Epidermal melanocyte (primary cell): ENCODE data around the gene STUB1.
A peak's percentile ranks its signal among the peaks of the same experiment; 100 is the strongest.

ENCODE experiments used
- DNase-seq: peaks from one replicate; pipeline ENCODE4 v3.0.0; 2011; ENCODE audit warnings: low spot score; ENCODE audit not compliant: insufficient read length

STUB1 gene

GRCh38 chr16:711548-712320, 31.5 kb downstream of the STUB1 start:
- peak; percentile 95 for DNase-seq

DNA sequence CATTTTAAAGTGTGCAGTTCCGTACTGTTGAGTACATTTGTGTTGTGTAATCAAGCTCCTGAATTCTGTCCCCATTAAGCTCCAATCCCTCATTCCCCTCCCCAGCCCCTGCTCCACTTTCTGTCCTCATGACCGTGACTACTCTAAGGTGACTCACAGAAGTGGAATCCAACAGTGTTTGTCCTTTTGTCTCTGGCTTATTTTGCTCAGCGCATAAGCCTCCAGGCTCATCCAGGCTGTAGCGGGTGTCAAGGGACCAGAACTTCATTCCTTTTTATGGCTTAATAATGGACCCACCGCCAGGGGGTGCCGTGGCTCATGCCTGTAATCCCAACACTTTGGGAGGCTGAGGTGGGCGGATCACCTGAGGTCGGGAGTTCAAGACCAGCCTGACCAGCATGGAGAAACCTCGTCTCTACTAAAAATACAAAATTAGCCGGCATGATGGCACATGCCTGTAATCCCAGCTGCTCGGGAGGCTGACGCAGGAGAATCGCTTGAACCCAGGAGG, 32.6 kb downstream of the STUB1 start:
- peak; percentile 63 for DNase-seq

DNA sequence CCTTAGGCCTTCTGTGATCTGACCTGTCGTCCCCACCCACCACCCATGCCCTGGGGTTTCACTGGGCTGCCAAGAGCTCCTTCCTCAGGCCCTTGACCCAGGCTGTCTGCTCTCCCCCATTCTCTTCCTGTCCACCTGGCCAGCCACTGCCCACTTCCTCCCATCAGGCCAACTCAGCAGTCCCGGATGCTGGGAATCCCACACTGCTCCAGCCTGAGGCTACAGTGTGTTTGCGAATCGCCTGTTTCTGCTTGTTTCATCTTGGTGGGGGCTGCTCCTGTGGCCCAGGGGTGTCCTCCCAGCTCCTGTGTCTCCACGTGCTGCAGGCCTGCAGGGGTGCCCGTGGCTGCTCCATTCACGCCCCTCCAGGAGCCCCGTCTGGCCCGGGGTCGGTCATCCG, 33.9 kb downstream of the STUB1 start:
- no peak for DNase-seq

DNA sequence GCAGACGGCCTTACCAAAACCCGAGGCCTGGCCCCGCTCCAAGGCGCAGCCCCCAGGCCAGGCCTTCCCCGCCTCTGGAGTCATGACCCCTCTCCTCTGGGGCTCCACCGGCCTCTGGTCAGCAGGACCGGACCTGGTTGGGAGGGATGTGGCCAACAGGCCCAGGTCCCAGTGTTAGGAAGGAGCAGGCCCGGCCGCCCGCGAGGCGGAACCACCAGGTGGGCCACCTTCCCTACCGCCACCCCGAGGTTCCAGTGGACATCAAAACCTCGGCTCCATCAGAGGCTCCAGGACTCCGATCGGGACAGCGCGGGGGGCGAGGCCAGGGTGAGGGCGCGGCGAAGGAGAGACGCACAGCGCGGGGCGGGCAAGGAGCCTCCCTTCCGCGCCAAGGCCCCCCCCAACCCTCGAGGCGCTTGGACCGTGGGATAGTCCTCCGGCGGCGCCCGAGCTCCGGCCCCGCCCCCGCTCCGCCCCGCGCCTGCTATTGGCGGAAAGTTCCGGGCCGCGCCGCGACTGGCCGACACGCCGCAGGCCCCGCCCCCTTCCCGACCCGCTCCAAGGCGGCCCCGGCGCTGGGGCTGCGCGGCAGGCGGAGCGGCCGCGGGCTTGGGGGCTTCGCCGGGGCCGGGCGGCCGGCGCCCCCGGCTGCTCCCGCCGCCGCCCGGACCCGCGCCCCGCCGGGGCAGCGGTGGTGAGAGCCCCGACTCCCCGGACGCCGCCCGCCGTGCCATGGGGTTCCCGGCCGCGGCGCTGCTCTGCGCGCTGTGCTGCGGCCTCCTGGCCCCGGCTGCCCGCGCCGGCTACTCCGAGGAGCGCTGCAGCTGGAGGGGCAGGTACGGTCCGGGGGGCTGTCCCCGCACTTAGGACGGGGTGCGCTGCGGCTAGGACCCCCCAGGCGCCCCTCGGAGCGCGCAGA, 34.6 kb downstream of the STUB1 start, which contains the start of gene METRN:
Gene METRN (plus strand): TSS at position 561 of the 919 bp plus-strand sequence. CDS start 172 bp downstream, at position 733.
- peak; percentile 98 for DNase-seq

GRCh38 chr16:715477-716199, 35.4 kb downstream of the STUB1 start:
- no peak for DNase-seq

GRCh38 chr16:716200-716568, 36.0 kb downstream of the STUB1 start:
- peak; percentile 91 for DNase-seq

DNA sequence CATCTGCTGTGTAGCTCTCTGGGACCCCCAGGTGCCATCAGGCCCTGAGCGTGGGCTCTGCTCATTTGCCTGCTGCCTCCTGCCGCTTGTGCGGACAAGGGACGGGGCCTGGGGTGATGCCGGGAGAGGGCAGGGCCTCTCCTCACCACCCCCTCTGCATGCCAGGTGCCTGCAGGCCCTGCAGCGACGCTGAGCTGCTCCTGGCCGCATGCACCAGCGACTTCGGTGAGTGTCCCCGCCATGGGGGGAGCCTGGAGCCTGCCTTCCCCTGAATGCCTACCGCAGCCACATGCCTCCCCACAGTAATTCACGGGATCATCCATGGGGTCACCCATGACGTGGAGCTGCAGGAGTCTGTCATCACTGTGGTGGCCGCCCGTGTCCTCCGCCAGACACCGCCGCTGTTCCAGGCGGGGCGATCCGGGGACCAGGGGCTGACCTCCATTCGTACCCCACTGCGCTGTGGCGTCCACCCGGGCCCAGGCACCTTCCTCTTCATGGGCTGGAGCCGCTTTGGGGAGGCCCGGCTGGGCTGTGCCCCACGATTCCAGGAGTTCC, 36.6 kb downstream of the STUB1 start:
- no peak for DNase-seq

DNA sequence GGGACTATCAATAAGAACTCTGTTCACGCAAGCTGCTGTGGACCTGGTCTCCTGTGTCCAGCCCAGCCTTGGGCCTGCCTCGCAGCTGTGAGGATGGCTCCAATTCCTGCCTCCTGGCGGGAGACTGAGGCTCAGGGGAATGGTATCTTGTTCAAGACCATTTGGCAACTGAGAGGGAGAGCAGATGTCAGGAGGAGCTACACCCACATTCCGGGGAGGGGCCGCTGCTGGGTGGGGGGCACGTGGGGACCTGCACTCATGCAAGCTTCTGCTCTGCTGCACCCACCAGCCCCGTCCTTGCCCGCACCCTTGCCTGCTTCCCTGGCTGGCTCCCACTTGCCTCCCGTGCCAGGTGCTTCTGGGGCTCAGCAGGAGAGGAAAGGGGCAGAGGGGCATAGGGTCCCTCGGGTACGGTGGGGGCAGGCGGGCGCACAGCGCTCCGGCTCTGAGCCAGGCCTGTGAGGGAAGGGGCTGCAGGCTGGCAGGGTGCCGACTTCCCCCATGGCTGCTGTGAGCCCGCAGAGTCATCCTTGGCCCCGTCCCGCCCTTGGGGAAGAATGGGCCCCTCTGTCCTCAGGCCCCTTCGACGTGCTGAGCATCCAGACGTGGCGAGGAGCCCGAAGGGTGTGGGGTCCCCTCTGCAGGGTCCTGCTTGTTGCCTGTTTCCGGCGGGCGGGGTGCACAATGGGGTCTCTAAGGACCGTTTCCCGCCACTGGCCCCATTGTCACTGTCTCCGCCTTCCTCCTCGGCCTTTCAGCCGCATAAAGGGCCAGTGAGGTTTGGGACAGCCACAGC, 37.4 kb downstream of the STUB1 start:
- no peak for DNase-seq

DNA sequence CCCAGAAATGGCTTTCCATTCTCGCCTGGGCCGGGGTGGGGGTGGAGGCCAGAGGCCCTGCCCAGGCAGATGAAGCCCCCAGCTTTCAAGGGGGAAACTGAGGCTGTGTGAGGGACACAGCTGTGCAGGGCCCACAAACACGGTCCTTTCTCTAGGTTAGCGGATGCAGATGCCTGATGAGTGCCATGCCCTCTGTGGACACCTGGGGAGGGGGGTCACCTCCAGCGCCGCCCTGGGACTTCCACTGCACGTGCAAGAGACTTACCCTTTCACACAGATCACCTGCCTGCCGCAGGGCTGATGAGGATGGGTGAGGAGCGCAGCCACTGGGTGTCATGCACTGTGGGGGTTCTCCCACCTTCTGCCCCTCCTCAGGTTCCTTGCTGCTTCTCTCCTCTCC, 38.2 kb downstream of the STUB1 start:
- DNase-seq = no peak

DNA sequence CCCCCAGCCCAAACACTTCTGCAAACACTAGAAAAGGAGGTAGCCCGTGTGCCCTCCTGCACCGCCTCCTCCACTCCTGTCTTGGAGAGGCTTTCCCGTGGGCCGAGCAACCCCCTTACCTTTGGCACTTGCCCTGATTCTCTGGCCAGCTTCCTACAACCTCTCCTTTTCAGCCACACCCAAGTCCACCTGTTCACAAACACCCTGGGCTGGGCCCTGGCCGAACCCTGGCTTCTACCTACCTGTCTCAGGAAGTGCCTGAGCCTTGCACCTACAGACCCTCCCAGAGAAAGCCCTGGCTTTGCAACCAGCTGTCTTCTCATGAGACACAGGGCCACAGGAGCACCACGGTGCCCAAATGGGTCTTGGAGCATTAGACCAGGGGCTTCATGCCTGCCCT, 38.7 kb downstream of the STUB1 start:
- no peak for DNase-seq

DNA sequence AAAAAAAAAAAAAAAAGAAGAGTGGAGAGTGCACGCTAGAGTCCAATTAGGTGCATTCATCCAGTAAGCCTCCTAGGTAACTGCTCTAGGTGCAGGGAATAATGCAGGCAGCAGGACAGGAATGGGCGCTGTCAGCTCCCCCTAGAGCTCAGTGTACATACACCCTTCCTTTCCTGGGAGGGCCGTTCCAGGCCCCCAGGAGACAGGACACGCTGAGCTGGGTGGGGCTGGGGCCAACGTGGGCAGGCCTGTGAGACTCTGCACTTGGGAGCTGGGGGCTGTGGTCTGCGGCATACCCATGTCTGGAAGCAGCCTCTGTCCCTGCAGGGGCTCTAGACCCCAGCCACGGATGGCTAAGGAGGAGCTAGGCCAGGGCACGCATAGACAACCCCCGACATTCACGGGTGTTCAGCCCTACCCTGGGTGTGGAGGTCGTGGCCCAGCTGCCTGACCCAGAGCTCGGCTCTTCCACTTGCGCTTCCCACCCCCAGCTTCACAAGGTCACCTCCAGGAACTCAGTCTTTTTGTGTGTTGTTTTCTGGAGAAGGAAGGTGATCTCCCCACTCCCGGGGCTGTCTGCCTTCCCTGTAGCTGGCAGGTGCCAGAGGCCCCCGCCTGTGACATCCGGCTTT, 39.7 kb downstream of the STUB1 start:
- no peak for DNase-seq

- peak; percentile 89 for DNase-seq
These were observed 40.3 kb downstream of the STUB1 start for GRCh38 chr16:720447-720989.

GRCh38 chr16:720990-721764, 41.0 kb downstream of the STUB1 start, which contains the start of gene ANTKMT:
Gene ANTKMT (plus strand): TSS chr16:721146. CDS start chr16:721275, 129 bp downstream.
- peak; percentile 92 for DNase-seq

DNA sequence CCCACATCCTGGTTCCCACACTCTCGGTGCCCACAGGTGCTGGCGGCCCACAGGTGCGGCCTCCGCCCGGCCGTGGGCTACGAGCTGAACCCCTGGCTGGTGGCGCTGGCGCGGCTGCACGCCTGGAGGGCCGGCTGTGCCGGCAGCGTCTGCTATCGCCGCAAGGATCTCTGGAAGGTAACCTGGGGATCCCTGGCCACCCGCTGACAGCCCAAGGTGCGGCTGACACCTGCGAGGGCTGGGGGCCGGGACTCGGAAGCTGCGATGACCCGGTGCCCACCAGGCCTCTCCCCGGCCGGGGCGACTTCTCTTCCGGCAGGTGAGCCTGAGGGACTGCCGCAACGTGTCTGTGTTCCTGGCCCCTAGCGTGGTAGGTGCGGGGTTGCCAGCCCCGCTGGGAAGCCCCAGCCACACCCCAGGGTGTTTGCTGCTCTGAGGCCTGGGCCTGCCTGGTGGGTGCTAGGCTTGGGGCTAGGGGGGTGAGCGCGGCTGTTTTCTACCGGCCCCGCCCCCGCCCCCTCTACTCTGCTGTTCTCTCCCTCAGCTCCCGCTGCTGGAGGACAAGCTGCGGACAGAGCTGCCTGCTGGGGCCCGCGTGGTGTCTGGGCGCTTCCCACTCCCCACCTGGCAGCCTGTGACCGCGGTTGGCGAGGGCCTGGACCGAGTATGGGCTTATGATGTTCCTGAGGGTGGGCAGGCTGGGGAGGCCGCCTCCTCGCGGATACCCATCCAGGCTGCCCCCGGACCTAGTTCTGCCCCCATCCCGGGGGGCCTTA, 41.7 kb downstream of the STUB1 start:
- DNase-seq = no peak

GRCh38 chr16:722835-723633, 42.8 kb downstream of the STUB1 start:
- no peak for DNase-seq

GRCh38 chr16:723695-724094, 43.5 kb downstream of the STUB1 start:
- no peak for DNase-seq
